Measurements from ENCODE around the gene DAAM2.

Gene DAAM2

GRCh38 chr6:39800034-39801032 is 8.2 kb downstream of the DAAM2 start:
- Histone ChIP-seq H3K9ac (ENCODE audit: low read depth, low read length) (no peak overlapping the region), H3K36me3 (ENCODE audit: insufficient read depth, low read length) (no peaks in the 10 kb centered on the region), H3K9me3 (ENCODE audit: control insufficient read depth, insufficient read depth, low read length) (no peaks in the 10 kb centered on the region), H3K4me1 (ENCODE audit: insufficient read depth, low read length) (peaks cover 5% of the 10 kb centered on the region; the same call in 1 of the 2 replicates)

- H3K4me1 ChIP-seq (ENCODE audit: insufficient read depth, low read length): peaks cover 5% of the 10 kb centered on the region; the same call in 1 of the 2 replicates
- no peak overlapping the region for H3K9ac ChIP-seq (ENCODE audit: low read depth, low read length)
- no peaks in the 10 kb centered on the region for H3K9me3 ChIP-seq (ENCODE audit: control insufficient read depth, insufficient read depth, low read length)
- H3K36me3 ChIP-seq (ENCODE audit: insufficient read depth, low read length): no peaks in the 10 kb centered on the region
Measured at GRCh38 chr6:39801456-39802251, 9.5 kb downstream of the DAAM2 start.

- Histone ChIP-seq H3K9ac (ENCODE audit: low read depth, low read length) (no peak overlapping the region), H3K4me1 (ENCODE audit: insufficient read depth, low read length) (peaks cover 5% of the 10 kb centered on the region), H3K36me3 (ENCODE audit: insufficient read depth, low read length) (no peaks in the 10 kb centered on the region), H3K9me3 (ENCODE audit: control insufficient read depth, insufficient read depth, low read length) (no peaks in the 10 kb centered on the region)
Measured at GRCh38 chr6:39803872-39804271, 11.7 kb downstream of the DAAM2 start.

- H3K9ac ChIP-seq (ENCODE audit: low read depth, low read length): no peak overlapping the region
- H3K9me3 ChIP-seq (ENCODE audit: control insufficient read depth, insufficient read depth, low read length): no peaks in the 10 kb centered on the region
- H3K4me1 ChIP-seq (ENCODE audit: insufficient read depth, low read length): peaks cover 5% of the 10 kb centered on the region
- no peaks in the 10 kb centered on the region for H3K36me3 ChIP-seq (ENCODE audit: insufficient read depth, low read length)
Measured at GRCh38 chr6:39804466-39805065, 12.4 kb downstream of the DAAM2 start.

GRCh38 chr6:39806278-39806677 is 14.1 kb downstream of the DAAM2 start:
- Histone ChIP-seq H3K9ac (ENCODE audit: low read depth, low read length) (no peak overlapping the region), H3K9me3 (ENCODE audit: control insufficient read depth, insufficient read depth, low read length) (no peaks in the 10 kb centered on the region), H3K4me1 (ENCODE audit: insufficient read depth, low read length) (peaks cover 14% of the 10 kb centered on the region), H3K36me3 (ENCODE audit: insufficient read depth, low read length) (no peaks in the 10 kb centered on the region)

GRCh38 chr6:39808346-39808745 is 16.2 kb downstream of the DAAM2 start:
- Histone ChIP-seq H3K9ac (ENCODE audit: low read depth, low read length) (no peak overlapping the region), H3K9me3 (ENCODE audit: control insufficient read depth, insufficient read depth, low read length) (no peaks in the 10 kb centered on the region), H3K4me1 (ENCODE audit: insufficient read depth, low read length) (peaks cover 18% of the 10 kb centered on the region), H3K36me3 (ENCODE audit: insufficient read depth, low read length) (no peaks in the 10 kb centered on the region)

GRCh38 chr6:39808964-39809363 is 16.8 kb downstream of the DAAM2 start:
- Histone ChIP-seq H3K9me3 (ENCODE audit: control insufficient read depth, insufficient read depth, low read length) (no peaks in the 10 kb centered on the region), H3K36me3 (ENCODE audit: insufficient read depth, low read length) (no peaks in the 10 kb centered on the region), H3K9ac (ENCODE audit: low read depth, low read length) (no peak overlapping the region), H3K4me1 (ENCODE audit: insufficient read depth, low read length) (peaks cover 18% of the 10 kb centered on the region)

GRCh38 chr6:39811835-39812345 is 19.7 kb downstream of the DAAM2 start:
- Histone ChIP-seq H3K9me3 (ENCODE audit: control insufficient read depth, insufficient read depth, low read length) (no peaks in the 10 kb centered on the region), H3K9ac (ENCODE audit: low read depth, low read length) (no peak overlapping the region), H3K4me1 (ENCODE audit: insufficient read depth, low read length) (peaks cover 12% of the 10 kb centered on the region), H3K36me3 (ENCODE audit: insufficient read depth, low read length) (no peaks in the 10 kb centered on the region)

- peaks cover 12% of the 10 kb centered on the region for H3K4me1 ChIP-seq (ENCODE audit: insufficient read depth, low read length)
- no peak overlapping the region for H3K9ac ChIP-seq (ENCODE audit: low read depth, low read length)
- no peaks in the 10 kb centered on the region for H3K9me3 ChIP-seq (ENCODE audit: control insufficient read depth, insufficient read depth, low read length)
- H3K36me3 ChIP-seq (ENCODE audit: insufficient read depth, low read length): no peaks in the 10 kb centered on the region
Measured at GRCh38 chr6:39812496-39812852, 20.3 kb downstream of the DAAM2 start.

- peaks cover 12% of the 10 kb centered on the region for H3K4me1 ChIP-seq (ENCODE audit: insufficient read depth, low read length)
- no peaks in the 10 kb centered on the region for H3K9me3 ChIP-seq (ENCODE audit: control insufficient read depth, insufficient read depth, low read length)
- H3K36me3 ChIP-seq (ENCODE audit: insufficient read depth, low read length): no peaks in the 10 kb centered on the region
- H3K9ac ChIP-seq (ENCODE audit: low read depth, low read length): no peak overlapping the region
Measured at GRCh38 chr6:39812853-39813533, 20.8 kb downstream of the DAAM2 start.

GRCh38 chr6:39814236-39814635 is 22.1 kb downstream of the DAAM2 start:
- H3K9ac ChIP-seq (ENCODE audit: low read depth, low read length): no peak overlapping the region
- peaks cover 12% of the 10 kb centered on the region for H3K4me1 ChIP-seq (ENCODE audit: insufficient read depth, low read length)
- H3K9me3 ChIP-seq (ENCODE audit: control insufficient read depth, insufficient read depth, low read length): no peaks in the 10 kb centered on the region
- H3K36me3 ChIP-seq (ENCODE audit: insufficient read depth, low read length): no peaks in the 10 kb centered on the region

- Histone ChIP-seq H3K9me3 (ENCODE audit: control insufficient read depth, insufficient read depth, low read length) (no peaks in the 10 kb centered on the region), H3K9ac (ENCODE audit: low read depth, low read length) (no peak overlapping the region), H3K36me3 (ENCODE audit: insufficient read depth, low read length) (no peaks in the 10 kb centered on the region), H3K4me1 (ENCODE audit: insufficient read depth, low read length) (peaks cover 12% of the 10 kb centered on the region)
Measured at GRCh38 chr6:39815356-39815755, 23.2 kb downstream of the DAAM2 start.

- H3K9me3 ChIP-seq (ENCODE audit: control insufficient read depth, insufficient read depth, low read length): no peaks in the 10 kb centered on the region
- no peaks in the 10 kb centered on the region for H3K36me3 ChIP-seq (ENCODE audit: insufficient read depth, low read length)
- no peak overlapping the region for H3K9ac ChIP-seq (ENCODE audit: low read depth, low read length)
- peaks cover 10% of the 10 kb centered on the region for H3K4me1 ChIP-seq (ENCODE audit: insufficient read depth, low read length)
Measured at GRCh38 chr6:39816747-39817146, 24.6 kb downstream of the DAAM2 start.

- Histone ChIP-seq H3K9ac (ENCODE audit: low read depth, low read length) (no peak overlapping the region), H3K36me3 (ENCODE audit: insufficient read depth, low read length) (no peaks in the 10 kb centered on the region), H3K9me3 (ENCODE audit: control insufficient read depth, insufficient read depth, low read length) (no peaks in the 10 kb centered on the region), H3K4me1 (ENCODE audit: insufficient read depth, low read length) (peaks cover 11% of the 10 kb centered on the region)
Measured at GRCh38 chr6:39818695-39819094, 26.5 kb downstream of the DAAM2 start.

Measured in ES-I3 (cell line).